ENCODE data around the gene IFNA2. TPM values are rescaled to one million over a fixed set of nuclear protein-coding genes. Genes with fewer than 3 reads are reported as not detected.

The IFNA2 gene
- total and polyA plus RNA-seq, 4 donors = not detected

DNA sequence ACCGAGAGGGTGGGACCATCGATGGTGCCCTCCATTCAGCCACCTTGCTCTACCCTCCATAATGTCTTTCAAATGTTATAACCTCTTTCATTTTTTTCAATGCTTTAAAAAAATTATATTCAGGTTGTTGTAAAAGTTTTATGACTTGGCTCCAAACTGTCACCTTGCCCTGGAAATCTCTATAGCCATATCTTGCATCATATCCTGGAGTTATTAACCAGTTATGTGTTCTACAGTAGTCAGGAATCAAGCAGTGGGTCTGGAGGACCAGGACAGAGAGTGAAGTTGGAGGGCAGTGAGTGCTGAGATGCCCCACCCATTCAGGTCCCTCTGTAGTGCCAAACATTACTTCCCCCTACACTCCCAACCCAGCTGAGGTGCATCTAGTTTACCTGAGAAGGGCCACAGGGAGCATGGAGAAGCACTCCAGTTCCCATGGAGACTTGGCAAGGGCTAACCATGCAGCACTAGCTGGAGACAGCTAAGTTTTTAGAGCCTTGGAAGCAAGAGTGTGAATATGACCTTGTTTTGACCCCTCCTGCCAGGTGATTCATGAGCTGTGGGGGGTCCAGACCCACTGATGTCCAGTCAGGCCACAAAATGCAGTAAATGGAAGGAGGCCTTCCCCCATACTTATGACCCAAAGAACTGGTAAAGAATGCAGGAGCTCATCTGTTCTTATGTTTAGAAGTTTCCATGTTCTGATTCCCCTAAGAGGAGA lies 29.2 kb upstream of the IFNA2 start:
- no peak for ATAC-seq (ENCODE audit: insufficient read depth, low FRiP score)
- Histone ChIP-seq H3K4me3 (no peak overlapping the region), H3K9ac (ENCODE audit: insufficient read depth in 1 of 2, low read length in 2 of 2) (no peak overlapping the region), H3K4me1 (ENCODE audit: control insufficient read depth in 5 of 5, insufficient read depth in 5 of 5, low read length in 5 of 5) (no peaks in the 10 kb centered on the region), H3K27ac (ENCODE audit: low read depth in 1 of 2, low read length in 1 of 2) (no peak overlapping the region), H3K9me3 (ENCODE audit: control insufficient read depth in 4 of 4, insufficient read depth in 3 of 4, low read length in 3 of 4) (no peaks in the 10 kb centered on the region), H3K36me3 (ENCODE audit: control insufficient read depth in 4 of 4, insufficient read depth in 4 of 4, low read length in 4 of 4) (no peaks in the 10 kb centered on the region), H3K27me3 (ENCODE audit: control insufficient read depth in 3 of 3, insufficient read depth in 3 of 3, low read length in 2 of 3) (no peaks in the 10 kb centered on the region)
- 97 to 98% methylated on average over 2 of the region's 2 CpGs for WGBS, 2 donors
- DNase-seq = no peak
- TF ChIP-seq, protein P1, sequence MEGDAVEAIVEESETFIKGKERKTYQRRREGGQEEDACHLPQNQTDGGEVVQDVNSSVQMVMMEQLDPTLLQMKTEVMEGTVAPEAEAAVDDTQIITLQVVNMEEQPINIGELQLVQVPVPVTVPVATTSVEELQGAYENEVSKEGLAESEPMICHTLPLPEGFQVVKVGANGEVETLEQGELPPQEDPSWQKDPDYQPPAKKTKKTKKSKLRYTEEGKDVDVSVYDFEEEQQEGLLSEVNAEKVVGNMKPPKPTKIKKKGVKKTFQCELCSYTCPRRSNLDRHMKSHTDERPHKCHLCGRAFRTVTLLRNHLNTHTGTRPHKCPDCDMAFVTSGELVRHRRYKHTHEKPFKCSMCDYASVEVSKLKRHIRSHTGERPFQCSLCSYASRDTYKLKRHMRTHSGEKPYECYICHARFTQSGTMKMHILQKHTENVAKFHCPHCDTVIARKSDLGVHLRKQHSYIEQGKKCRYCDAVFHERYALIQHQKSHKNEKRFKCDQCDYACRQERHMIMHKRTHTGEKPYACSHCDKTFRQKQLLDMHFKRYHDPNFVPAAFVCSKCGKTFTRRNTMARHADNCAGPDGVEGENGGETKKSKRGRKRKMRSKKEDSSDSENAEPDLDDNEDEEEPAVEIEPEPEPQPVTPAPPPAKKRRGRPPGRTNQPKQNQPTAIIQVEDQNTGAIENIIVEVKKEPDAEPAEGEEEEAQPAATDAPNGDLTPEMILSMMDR (IDR thresholded peaks at IDR 0.05; ENCODE audit: control extremely low read depth, extremely low read depth) = no peak

DNA sequence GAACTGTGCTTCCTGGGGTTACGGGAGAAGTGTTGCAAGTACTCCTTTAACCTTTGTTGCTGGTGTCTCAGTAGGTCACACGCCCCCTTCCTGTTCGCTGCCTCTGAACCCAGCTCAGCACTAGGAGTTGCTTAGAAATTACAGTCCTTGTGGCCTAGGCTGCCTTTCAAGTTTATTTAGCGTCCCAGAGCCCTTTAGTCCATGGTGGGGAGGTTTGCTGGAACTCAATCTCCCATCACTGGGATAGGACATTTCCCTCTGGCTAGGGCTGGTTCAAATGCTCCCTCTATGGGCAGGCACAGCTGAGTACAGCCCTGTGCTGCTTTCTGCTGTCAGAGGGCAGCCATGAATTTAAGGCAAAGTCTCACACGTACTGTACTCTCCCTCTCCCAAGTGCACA lies 28.4 kb upstream of the IFNA2 start:
- Histone ChIP-seq H3K4me3 (no peak overlapping the region), H3K9me3 (ENCODE audit: control insufficient read depth in 4 of 4, insufficient read depth in 3 of 4, low read length in 3 of 4) (no peaks in the 10 kb centered on the region), H3K36me3 (ENCODE audit: control insufficient read depth in 4 of 4, insufficient read depth in 4 of 4, low read length in 4 of 4) (no peaks in the 10 kb centered on the region), H3K27me3 (ENCODE audit: control insufficient read depth in 3 of 3, insufficient read depth in 3 of 3, low read length in 2 of 3) (no peaks in the 10 kb centered on the region), H3K4me1 (ENCODE audit: control insufficient read depth in 5 of 5, insufficient read depth in 5 of 5, low read length in 5 of 5) (no peaks in the 10 kb centered on the region), H3K27ac (ENCODE audit: low read depth in 1 of 2, low read length in 1 of 2) (no peak overlapping the region), H3K9ac (ENCODE audit: insufficient read depth in 1 of 2, low read length in 2 of 2) (no peak overlapping the region)
- TF ChIP-seq, protein P1 (IDR thresholded peaks at IDR 0.05; ENCODE audit: control extremely low read depth, extremely low read depth) = no peak
- DNase-seq (no peak), ATAC-seq (ENCODE audit: insufficient read depth, low FRiP score) (no peak)
- 46 to 62% methylated on average over 5 of the region's 5 CpGs for WGBS, 2 donors

DNA sequence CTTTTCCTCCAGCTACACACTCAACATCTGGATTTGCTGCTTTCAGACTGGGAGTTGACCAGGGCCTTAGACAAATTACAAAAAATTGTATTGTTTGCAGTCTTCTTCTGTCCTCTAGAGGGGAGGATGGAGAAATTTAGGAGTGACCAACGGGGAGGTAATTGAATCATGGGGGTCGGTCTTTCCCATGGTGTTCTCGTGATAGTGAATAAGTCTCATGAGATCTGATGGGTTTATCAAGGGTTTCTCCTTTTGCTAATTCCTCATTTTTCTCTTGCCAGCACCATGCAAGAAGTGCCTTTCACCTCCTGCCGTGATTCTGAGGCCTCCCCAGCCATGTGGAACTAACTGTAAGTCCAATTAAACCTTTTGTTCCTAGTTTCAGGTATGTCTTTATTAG lies 28.0 kb upstream of the IFNA2 start:
- no peaks in the 10 kb centered on the region for H3K9me3 ChIP-seq (ENCODE audit: control insufficient read depth in 4 of 4, insufficient read depth in 3 of 4, low read length in 3 of 4)
- 63 to 73% methylated on average over 4 of the region's 4 CpGs for WGBS, 2 donors

More for the DNA sequence above, 28.0 kb upstream of the IFNA2 start:
- H3K36me3 ChIP-seq (ENCODE audit: control insufficient read depth in 4 of 4, insufficient read depth in 4 of 4, low read length in 4 of 4) = no peaks in the 10 kb centered on the region
- no peak for ATAC-seq (ENCODE audit: insufficient read depth, low FRiP score)
- H3K9ac ChIP-seq (ENCODE audit: insufficient read depth in 1 of 2, low read length in 2 of 2) = no peak overlapping the region
- no peaks in the 10 kb centered on the region for H3K4me1 ChIP-seq (ENCODE audit: control insufficient read depth in 5 of 5, insufficient read depth in 5 of 5, low read length in 5 of 5)
- no peak for DNase-seq
- no peak overlapping the region for H3K4me3 ChIP-seq
- TF ChIP-seq, protein P1 (IDR thresholded peaks at IDR 0.05; ENCODE audit: control extremely low read depth, extremely low read depth) = no peak
- no peak overlapping the region for H3K27ac ChIP-seq (ENCODE audit: low read depth in 1 of 2, low read length in 1 of 2)
- H3K27me3 ChIP-seq (ENCODE audit: control insufficient read depth in 3 of 3, insufficient read depth in 3 of 3, low read length in 2 of 3) = no peaks in the 10 kb centered on the region

Measured in lung (tissue), 12 donors.